HL-60 (cell line): ENCODE measurements around the gene JAG1.

ENCODE experiments used
- DNase-seq, 2 experiments: peaks; one replicate each; pipeline ENCODE4 v3.0.0-alpha.2; 2010 to 2020; ENCODE audit warnings: low read depth in 1 of 2, low spot score in 1 of 2
- H3K27ac ChIP-seq: fragments of 250-450 bp; sonication (Bioruptor Pico); replicated peaks from 2 replicates; pipeline ENCODE4 v1.5.1; 2020; ENCODE audit warnings: mild to moderate bottlenecking, moderate library complexity
- H3K27me3 ChIP-seq: fragments of 250-450 bp; sonication (Bioruptor Pico); 2 replicates; pipeline ENCODE4 v1.5.1; 2021; ENCODE audit warnings: mild to moderate bottlenecking, moderate library complexity; ENCODE audit not compliant: insufficient read depth, poor library complexity, severe bottlenecking
- H3K4me3 ChIP-seq: replicated peaks from 2 replicates; pipeline ENCODE4 v1.5.1; 2011; ENCODE audit warnings: mild to moderate bottlenecking, control low read depth, low read length; ENCODE audit not compliant: insufficient read depth
- GABPA ChIP-seq: IDR thresholded peaks from 2 replicates; pipeline ENCODE4 v1.6.1; 2012; ENCODE audit warnings: low read depth
- POLR2AphosphoS5 ChIP-seq: IDR thresholded peaks from 2 replicates; pipeline ENCODE4 v1.6.1; 2012; ENCODE audit warnings: low read depth
- SPI1 ChIP-seq: IDR thresholded peaks from 2 replicates; pipeline ENCODE4 v1.6.1; 2012; ENCODE audit warnings: low read depth, mild to moderate bottlenecking, borderline replicate concordance
- TF ChIP-seq, protein P1 (sequence below): IDR thresholded peaks from 2 replicates; pipeline ENCODE4 v1.6.1; 2012; ENCODE audit warnings: low read depth; ENCODE audit not compliant: insufficient replicate concordance
- TF ChIP-seq, protein P2 (sequence below): IDR thresholded peaks from one replicate; pipeline ENCODE4 v1.5.1; 2011; ENCODE audit warnings: low read length, control low read depth, inconsistent platforms; ENCODE audit not compliant: insufficient read depth

Gene JAG1

GRCh38 chr20:10642856-10643559 is 30.8 kb downstream of the JAG1 start:
- H3K4me3 ChIP-seq, result no peak overlapping the region
- TF ChIP-seq SPI1, result no peak
- no peak for TF ChIP-seq POLR2AphosphoS5
- TF ChIP-seq, protein P1, sequence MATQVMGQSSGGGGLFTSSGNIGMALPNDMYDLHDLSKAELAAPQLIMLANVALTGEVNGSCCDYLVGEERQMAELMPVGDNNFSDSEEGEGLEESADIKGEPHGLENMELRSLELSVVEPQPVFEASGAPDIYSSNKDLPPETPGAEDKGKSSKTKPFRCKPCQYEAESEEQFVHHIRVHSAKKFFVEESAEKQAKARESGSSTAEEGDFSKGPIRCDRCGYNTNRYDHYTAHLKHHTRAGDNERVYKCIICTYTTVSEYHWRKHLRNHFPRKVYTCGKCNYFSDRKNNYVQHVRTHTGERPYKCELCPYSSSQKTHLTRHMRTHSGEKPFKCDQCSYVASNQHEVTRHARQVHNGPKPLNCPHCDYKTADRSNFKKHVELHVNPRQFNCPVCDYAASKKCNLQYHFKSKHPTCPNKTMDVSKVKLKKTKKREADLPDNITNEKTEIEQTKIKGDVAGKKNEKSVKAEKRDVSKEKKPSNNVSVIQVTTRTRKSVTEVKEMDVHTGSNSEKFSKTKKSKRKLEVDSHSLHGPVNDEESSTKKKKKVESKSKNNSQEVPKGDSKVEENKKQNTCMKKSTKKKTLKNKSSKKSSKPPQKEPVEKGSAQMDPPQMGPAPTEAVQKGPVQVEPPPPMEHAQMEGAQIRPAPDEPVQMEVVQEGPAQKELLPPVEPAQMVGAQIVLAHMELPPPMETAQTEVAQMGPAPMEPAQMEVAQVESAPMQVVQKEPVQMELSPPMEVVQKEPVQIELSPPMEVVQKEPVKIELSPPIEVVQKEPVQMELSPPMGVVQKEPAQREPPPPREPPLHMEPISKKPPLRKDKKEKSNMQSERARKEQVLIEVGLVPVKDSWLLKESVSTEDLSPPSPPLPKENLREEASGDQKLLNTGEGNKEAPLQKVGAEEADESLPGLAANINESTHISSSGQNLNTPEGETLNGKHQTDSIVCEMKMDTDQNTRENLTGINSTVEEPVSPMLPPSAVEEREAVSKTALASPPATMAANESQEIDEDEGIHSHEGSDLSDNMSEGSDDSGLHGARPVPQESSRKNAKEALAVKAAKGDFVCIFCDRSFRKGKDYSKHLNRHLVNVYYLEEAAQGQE, result no peak
- TF ChIP-seq GABPA, result no peak
- TF ChIP-seq, protein P2, sequence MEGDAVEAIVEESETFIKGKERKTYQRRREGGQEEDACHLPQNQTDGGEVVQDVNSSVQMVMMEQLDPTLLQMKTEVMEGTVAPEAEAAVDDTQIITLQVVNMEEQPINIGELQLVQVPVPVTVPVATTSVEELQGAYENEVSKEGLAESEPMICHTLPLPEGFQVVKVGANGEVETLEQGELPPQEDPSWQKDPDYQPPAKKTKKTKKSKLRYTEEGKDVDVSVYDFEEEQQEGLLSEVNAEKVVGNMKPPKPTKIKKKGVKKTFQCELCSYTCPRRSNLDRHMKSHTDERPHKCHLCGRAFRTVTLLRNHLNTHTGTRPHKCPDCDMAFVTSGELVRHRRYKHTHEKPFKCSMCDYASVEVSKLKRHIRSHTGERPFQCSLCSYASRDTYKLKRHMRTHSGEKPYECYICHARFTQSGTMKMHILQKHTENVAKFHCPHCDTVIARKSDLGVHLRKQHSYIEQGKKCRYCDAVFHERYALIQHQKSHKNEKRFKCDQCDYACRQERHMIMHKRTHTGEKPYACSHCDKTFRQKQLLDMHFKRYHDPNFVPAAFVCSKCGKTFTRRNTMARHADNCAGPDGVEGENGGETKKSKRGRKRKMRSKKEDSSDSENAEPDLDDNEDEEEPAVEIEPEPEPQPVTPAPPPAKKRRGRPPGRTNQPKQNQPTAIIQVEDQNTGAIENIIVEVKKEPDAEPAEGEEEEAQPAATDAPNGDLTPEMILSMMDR, result no peak
- no peak for DNase-seq
- H3K27me3 ChIP-seq, result no peaks in the 10 kb centered on the region
- no peak overlapping the region for H3K27ac ChIP-seq

- Histone ChIP-seq H3K4me3 (no peak overlapping the region), H3K27ac (no peak overlapping the region), H3K27me3 (no peaks in the 10 kb centered on the region)
- no peak for DNase-seq
- TF ChIP-seq, protein P2, result no peak
- TF ChIP-seq GABPA, result no peak
- TF ChIP-seq POLR2AphosphoS5, result no peak
- TF ChIP-seq SPI1, result no peak
- TF ChIP-seq, protein P1, result no peak
Measured at GRCh38 chr20:10641893-10642292, 31.9 kb downstream of the JAG1 start.

DNA sequence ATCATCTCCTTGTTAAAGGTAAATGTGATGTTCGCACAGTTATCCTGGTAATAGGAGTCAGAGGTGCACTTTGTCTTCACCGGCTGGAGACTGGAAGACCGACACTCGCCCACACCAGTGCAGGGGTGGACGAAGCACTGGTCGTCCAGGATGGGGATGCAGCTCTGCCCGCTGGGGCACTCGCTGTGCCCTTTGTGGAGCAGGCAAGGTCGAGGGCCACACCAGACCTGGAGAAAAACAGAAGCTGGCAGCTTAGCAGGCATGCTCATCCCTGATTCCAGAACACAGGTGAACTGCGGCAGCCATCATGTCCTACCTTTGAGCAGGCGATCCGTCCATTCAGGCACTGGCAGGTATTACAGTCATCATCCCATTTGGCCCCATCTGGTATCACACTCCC is 32.3 kb downstream of the JAG1 start:
- no peak for DNase-seq
- Histone ChIP-seq H3K4me3 (no peak overlapping the region), H3K27me3 (no peaks in the 10 kb centered on the region), H3K27ac (no peak overlapping the region)
- TF ChIP-seq, protein P2, result no peak
- TF ChIP-seq SPI1 (no peak), POLR2AphosphoS5 (no peak), GABPA (no peak)
- TF ChIP-seq, protein P1, result no peak
